BLaER1 treated with 17β-estradiol and CSF1 and Interleukin-3, amounts not matched to agents 10 nM and 100 nM (cell line): ENCODE data around the gene ARID5A.

Experiments
- H3K27ac ChIP-seq, 11 experiments: shearing (Covaris generic); formaldehyde crosslinking; 2 replicates each; pipeline ENCODE4 v1.8.1; 2022
- H3K27me3 ChIP-seq, 11 experiments: shearing (Covaris generic); formaldehyde crosslinking; 2 replicates each; pipeline ENCODE4 v1.8.1; 2022
- H3K36me3 ChIP-seq, 11 experiments: shearing (Covaris generic); formaldehyde crosslinking; 2 replicates each; pipeline ENCODE4 v1.8.1; 2022
- H3K4me1 ChIP-seq, 10 experiments: shearing (Covaris generic); formaldehyde crosslinking; 2 replicates each; pipeline ENCODE4 v1.8.1; 2022
- H3K4me2 ChIP-seq, 11 experiments: shearing (Covaris generic); formaldehyde crosslinking; 2 replicates each; pipeline ENCODE4 v1.8.1; 2022
- H3K4me3 ChIP-seq, 10 experiments: shearing (Covaris generic); formaldehyde crosslinking; 2 replicates each; pipeline ENCODE4 v1.8.1; 2022
- H3K9ac ChIP-seq, 11 experiments: shearing (Covaris generic); formaldehyde crosslinking; 2 replicates each; pipeline ENCODE4 v1.8.1; 2022
- H3K9me3 ChIP-seq, 11 experiments: shearing (Covaris generic); formaldehyde crosslinking; replicated peaks in 1 of 11; 2 replicates each; pipeline ENCODE4 v1.8.1; 2022
- H4K20me1 ChIP-seq, 11 experiments: shearing (Covaris generic); formaldehyde crosslinking; 2 replicates each; pipeline ENCODE4 v1.8.1; 2022
- Cebpa-rat ChIP-seq, 11 experiments: shearing (Covaris generic); IDR thresholded peaks; 2 replicates each; pipeline ENCODE4 v1.8.1; 2022

The ARID5A gene

DNA sequence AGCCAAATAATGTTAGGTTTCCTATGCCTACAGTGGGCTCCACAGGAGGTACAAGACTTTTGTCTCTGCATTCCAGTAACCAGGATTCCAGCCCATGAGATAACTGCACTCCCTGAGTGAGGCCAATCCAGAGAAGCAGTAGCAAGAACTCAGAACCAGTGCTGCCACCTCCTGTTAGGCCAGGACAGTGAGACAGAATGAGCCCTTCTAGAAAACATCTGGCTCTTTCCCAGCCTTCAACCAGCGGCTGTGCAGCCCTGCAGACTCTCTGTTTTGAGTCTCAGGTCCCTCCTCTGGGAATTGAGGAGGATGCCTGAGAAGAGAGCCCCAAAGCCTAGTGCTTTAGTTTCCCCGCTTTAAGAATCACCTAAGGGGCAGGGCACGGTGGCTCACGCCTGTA, 44.2 kb downstream of the ARID5A start:
- H3K27me3 ChIP-seq, result no peaks in the 10 kb centered on the region
- TF ChIP-seq Cebpa-rat (IDR thresholded peaks at IDR 0.05), result no peak
- no peak overlapping the region for H3K9ac ChIP-seq
- no peak overlapping the region for H3K4me2 ChIP-seq
- no peaks in the 10 kb centered on the region for H3K9me3 ChIP-seq
- H3K36me3 ChIP-seq, result peaks cover 0 to 25% (median 16%) of the 10 kb centered on the region in 11 experiments; a peak in 17 of 22 replicates
- no peak overlapping the region for H3K4me3 ChIP-seq
- no peaks in the 10 kb centered on the region for H4K20me1 ChIP-seq
- H3K4me1 ChIP-seq, result peaks cover 0 to 19% (median 5%) of the 10 kb centered on the region in 10 experiments; a peak in 9 of 20 replicates
- no peak overlapping the region for H3K27ac ChIP-seq

DNA sequence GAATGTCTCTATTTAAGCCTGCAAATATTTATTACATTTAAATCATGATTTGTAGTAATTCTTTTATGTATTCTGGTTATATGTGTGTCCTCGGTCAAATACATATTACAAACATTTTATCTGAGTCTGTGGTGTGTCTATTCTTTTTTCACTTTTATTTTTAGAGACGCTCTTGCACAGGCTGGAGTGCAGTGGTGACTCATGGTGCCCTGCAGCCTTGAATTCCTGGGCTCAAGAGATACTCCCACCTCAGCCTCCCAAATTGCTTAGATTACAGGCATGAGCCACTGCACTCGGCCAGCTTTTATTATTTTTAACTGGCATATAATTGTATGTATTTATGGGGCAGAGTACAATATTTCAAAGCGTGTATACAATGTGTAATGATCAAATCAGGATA, 47.5 kb downstream of the ARID5A start:
- Histone ChIP-seq H3K36me3 (peaks cover 0 to 49% (median 33%) of the 10 kb centered on the region in 11 experiments; a peak in 19 of 22 replicates), H3K27me3 (no peaks in the 10 kb centered on the region), H3K9ac (no peak overlapping the region), H4K20me1 (peaks cover 0 to 7% (median 0%) of the 10 kb centered on the region in 11 experiments; a peak in 2 of 22 replicates), H3K4me2 (no peak overlapping the region), H3K4me1 (peaks cover 0 to 11% (median 5%) of the 10 kb centered on the region in 10 experiments; a peak in 7 of 20 replicates), H3K4me3 (no peak overlapping the region), H3K27ac (no peak overlapping the region), H3K9me3 (no peaks in the 10 kb centered on the region)
- TF ChIP-seq Cebpa-rat (IDR thresholded peaks at IDR 0.05), result no peak

DNA sequence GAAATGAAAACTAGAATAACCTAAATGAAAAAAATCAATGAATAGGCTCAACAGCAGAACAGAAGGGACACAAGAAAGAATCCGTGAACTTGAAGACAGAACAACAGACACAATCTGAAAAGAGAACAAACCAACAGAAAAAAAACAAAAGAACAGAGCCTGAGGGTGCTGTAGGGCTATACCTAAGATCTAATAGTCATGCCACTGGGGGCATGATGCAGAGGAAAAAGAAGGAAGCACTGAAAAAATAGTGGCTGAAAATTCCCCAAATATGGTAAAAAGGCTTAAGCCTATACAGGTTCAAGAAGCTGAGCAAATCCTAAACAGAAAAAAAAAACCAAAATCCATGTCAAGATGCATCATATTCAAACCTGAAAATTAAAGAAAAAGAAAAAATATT, 51.3 kb downstream of the ARID5A start:
- H3K4me3 ChIP-seq, result no peak overlapping the region
- TF ChIP-seq Cebpa-rat (IDR thresholded peaks at IDR 0.05), result no peak
- peaks cover 0 to 11% (median 0%) of the 10 kb centered on the region in 10 experiments; a peak in 4 of 20 replicates for H3K4me1 ChIP-seq
- peaks cover 9 to 84% (median 50%) of the 10 kb centered on the region in 11 experiments for H3K36me3 ChIP-seq
- no peak overlapping the region for H3K27ac ChIP-seq
- peaks cover 0 to 3% (median 0%) of the 10 kb centered on the region in 11 experiments; a peak in 2 of 22 replicates for H3K9me3 ChIP-seq
- no peaks in the 10 kb centered on the region for H3K27me3 ChIP-seq
- peaks cover 0 to 10% (median 0%) of the 10 kb centered on the region in 11 experiments; a peak in 3 of 22 replicates for H4K20me1 ChIP-seq
- no peak overlapping the region for H3K9ac ChIP-seq
- peak overlapping the region in 1 of 11 experiments; percentile 6; a peak in 1 of 22 replicates for H3K4me2 ChIP-seq

DNA sequence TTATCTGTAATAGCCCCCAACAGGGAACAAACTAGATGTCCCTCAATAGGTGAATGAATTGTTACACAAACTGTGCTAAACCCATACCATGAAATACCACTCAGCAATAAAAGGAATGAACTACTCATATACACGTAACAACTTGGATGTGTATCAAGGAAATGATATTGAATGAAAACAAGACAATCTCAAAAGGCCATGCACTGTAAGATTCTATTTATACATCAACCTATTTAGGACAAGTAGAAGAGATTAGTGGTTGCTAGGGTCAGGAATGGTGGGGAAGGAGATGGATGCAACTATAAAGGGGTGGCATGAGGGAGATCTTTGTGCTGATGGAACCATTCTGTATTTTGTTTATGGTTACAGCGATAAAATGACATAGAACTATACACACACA, 54.5 kb downstream of the ARID5A start:
- peaks cover 0 to 11% (median 0%) of the 10 kb centered on the region in 10 experiments; a peak in 4 of 20 replicates for H3K4me1 ChIP-seq
- no peak overlapping the region for H3K4me2 ChIP-seq
- H3K36me3 ChIP-seq, result peaks cover 41 to 90% (median 64%) of the 10 kb centered on the region in 11 experiments
- H3K9me3 ChIP-seq, result peaks cover 0 to 5% (median 0%) of the 10 kb centered on the region in 11 experiments; a peak in 2 of 22 replicates
- H3K9ac ChIP-seq, result no peak overlapping the region
- peaks cover 0 to 25% (median 0%) of the 10 kb centered on the region in 11 experiments; a peak in 3 of 22 replicates for H4K20me1 ChIP-seq
- no peak overlapping the region for H3K4me3 ChIP-seq
- H3K27ac ChIP-seq, result no peak overlapping the region
- no peak for TF ChIP-seq Cebpa-rat (IDR thresholded peaks at IDR 0.05)
- H3K27me3 ChIP-seq, result no peaks in the 10 kb centered on the region

DNA sequence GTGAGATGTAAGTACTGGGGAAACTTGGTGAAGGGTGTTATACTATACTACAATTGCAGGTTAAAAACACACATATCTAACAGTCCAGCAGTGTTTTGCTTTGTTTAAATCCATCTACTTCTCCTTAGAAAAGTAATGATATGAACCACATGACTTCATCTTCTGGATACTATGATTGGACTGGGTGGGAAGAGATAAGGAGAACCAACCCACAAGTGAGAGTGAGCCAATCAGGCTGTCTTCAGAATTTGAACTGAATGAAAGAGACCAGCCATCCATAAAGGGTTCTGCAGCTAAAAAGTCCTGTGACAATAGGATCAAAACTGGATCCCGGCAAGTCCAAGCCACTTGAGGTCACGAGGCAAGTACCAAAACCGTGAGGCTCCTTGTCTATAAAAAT, 54.9 kb downstream of the ARID5A start:
- H4K20me1 ChIP-seq, result peaks cover 0 to 27% (median 3%) of the 10 kb centered on the region in 11 experiments; a peak in 6 of 22 replicates
- no peak overlapping the region for H3K4me3 ChIP-seq
- H3K4me2 ChIP-seq, result no peak overlapping the region
- H3K27me3 ChIP-seq, result no peaks in the 10 kb centered on the region
- no peak overlapping the region for H3K27ac ChIP-seq
- H3K36me3 ChIP-seq, result peaks cover 45 to 90% (median 66%) of the 10 kb centered on the region in 11 experiments
- TF ChIP-seq Cebpa-rat (IDR thresholded peaks at IDR 0.05), result no peak
- H3K4me1 ChIP-seq, result peaks cover 0 to 11% (median 0%) of the 10 kb centered on the region in 10 experiments; a peak in 4 of 20 replicates
- peaks cover 0 to 5% (median 0%) of the 10 kb centered on the region in 11 experiments; a peak in 2 of 22 replicates for H3K9me3 ChIP-seq
- H3K9ac ChIP-seq, result no peak overlapping the region

DNA sequence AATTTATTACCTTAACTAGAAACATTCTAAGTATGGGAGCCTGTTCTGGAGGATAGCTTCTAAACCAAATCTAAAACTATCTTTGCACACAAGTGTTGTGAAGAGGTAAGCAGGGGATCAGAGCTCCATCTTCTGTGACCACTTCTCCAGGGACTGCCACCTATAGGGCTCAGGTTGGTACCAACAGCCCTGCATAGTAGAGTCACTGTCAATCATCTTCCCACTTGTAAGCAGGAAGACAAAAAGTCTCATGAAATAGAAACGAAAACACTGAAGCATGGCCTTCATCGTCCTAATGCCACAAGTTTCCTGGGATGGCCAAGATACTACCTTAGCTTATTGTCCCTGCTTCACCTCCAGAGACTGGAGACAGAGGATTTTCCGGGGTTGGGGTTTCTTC, 57.7 kb downstream of the ARID5A start:
- H3K27me3 ChIP-seq, result no peaks in the 10 kb centered on the region
- H3K4me1 ChIP-seq, result no peaks in the 10 kb centered on the region
- peaks cover 73 to 99% (median 85%) of the 10 kb centered on the region in 11 experiments for H3K36me3 ChIP-seq
- no peak overlapping the region for H3K27ac ChIP-seq
- H3K9ac ChIP-seq, result no peak overlapping the region
- H3K4me2 ChIP-seq, result no peak overlapping the region
- TF ChIP-seq Cebpa-rat (IDR thresholded peaks at IDR 0.05), result no peak
- peaks cover 0 to 5% (median 0%) of the 10 kb centered on the region in 11 experiments; a peak in 2 of 22 replicates for H3K9me3 ChIP-seq
- H4K20me1 ChIP-seq, result peaks cover 0 to 27% (median 6%) of the 10 kb centered on the region in 11 experiments; a peak in 8 of 22 replicates
- H3K4me3 ChIP-seq, result no peak overlapping the region

DNA sequence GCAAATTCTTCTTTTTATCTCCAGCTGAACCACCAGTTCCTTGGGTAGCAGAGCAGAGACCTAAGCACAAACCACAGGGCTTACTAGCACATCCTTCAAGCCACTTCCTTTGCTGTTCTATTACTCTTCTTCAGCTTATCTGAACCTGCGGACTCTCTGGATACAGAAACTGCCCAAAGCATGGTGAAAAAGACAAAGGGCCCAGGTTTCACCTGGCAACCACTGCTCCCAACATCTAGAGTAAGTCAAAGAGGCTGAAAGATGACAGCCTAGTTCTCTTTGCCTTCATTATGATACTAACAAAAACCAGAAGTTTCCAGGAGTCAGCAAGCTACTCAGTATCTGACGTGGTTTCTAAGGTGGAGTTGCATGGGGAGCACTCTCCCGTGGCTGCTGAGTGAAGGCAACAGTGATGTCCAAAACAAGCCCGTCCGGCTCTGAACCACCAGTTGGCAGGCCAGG, 58.2 kb downstream of the ARID5A start:
- no peak for TF ChIP-seq Cebpa-rat (IDR thresholded peaks at IDR 0.05)
- H3K36me3 ChIP-seq, result peaks cover 77 to 99% (median 90%) of the 10 kb centered on the region in 11 experiments
- H3K9ac ChIP-seq, result no peak overlapping the region
- no peak overlapping the region for H3K4me2 ChIP-seq
- no peaks in the 10 kb centered on the region for H3K4me1 ChIP-seq
- H3K27me3 ChIP-seq, result no peaks in the 10 kb centered on the region
- no peak overlapping the region for H3K27ac ChIP-seq
- peaks cover 0 to 5% (median 0%) of the 10 kb centered on the region in 11 experiments; a peak in 2 of 22 replicates for H3K9me3 ChIP-seq
- H4K20me1 ChIP-seq, result peaks cover 0 to 24% (median 6%) of the 10 kb centered on the region in 11 experiments; a peak in 8 of 22 replicates
- H3K4me3 ChIP-seq, result no peak overlapping the region

DNA sequence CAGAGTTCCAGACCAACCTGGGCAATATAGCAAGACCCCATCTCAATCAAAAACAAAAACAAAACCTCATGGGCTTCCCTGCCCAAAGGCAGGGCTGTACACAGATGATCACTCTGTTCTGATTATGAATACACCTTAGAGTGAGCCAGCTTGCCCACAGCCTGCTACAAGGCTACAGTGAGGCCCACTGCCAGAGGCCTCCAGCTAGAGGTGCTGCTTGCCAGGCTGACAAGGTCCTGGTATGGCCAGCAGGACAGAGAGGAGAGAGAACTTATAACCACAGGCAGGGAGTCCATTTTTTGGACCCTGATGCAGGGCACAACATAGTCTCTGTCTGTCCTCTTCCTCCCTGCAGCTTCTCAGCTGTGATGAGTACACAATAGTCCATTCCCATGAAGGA, 60.0 kb downstream of the ARID5A start:
- Histone ChIP-seq H3K4me1 (peaks cover 0 to 2% (median 0%) of the 10 kb centered on the region in 10 experiments; a peak in 4 of 20 replicates), H3K9ac (no peak overlapping the region), H3K27me3 (no peaks in the 10 kb centered on the region), H3K36me3 (peaks cover 96 to 100% (median 100%) of the 10 kb centered on the region in 11 experiments), H3K4me2 (no peak overlapping the region), H4K20me1 (peaks cover 0 to 22% (median 8%) of the 10 kb centered on the region in 11 experiments; a peak in 11 of 22 replicates), H3K9me3 (peaks cover 0 to 5% (median 0%) of the 10 kb centered on the region in 11 experiments; a peak in 2 of 22 replicates), H3K27ac (no peak overlapping the region), H3K4me3 (no peak overlapping the region)
- no peak for TF ChIP-seq Cebpa-rat (IDR thresholded peaks at IDR 0.05)

DNA sequence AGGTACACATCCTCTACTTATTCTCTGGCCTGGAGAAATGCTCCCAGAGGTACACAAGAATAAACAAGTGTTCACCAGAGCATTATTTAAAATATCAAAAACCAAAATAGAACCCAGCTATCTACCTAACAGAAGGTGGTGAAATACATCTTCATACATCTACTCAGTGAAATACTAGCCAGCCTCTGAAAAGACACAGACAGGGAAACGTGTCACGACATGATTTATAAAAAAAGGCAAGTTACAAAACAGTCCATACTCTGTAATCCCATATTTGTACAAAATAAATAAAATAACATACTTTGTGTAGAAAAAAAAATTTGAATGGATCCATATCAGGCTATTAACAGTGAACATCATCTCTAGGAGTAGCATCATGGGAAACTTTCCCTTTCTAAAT, 63.4 kb downstream of the ARID5A start:
- no peaks in the 10 kb centered on the region for H3K27me3 ChIP-seq
- no peak for TF ChIP-seq Cebpa-rat (IDR thresholded peaks at IDR 0.05)
- H3K4me2 ChIP-seq, result no peak overlapping the region
- H3K4me3 ChIP-seq, result no peak overlapping the region
- H3K9ac ChIP-seq, result no peak overlapping the region
- H3K36me3 ChIP-seq, result peaks cover 97 to 100% (median 100%) of the 10 kb centered on the region in 11 experiments
- H3K9me3 ChIP-seq, result no peaks in the 10 kb centered on the region
- peaks cover 0 to 33% (median 13%) of the 10 kb centered on the region in 11 experiments; a peak in 14 of 22 replicates for H4K20me1 ChIP-seq
- H3K27ac ChIP-seq, result no peak overlapping the region
- H3K4me1 ChIP-seq, result peaks cover 0 to 17% (median 5%) of the 10 kb centered on the region in 10 experiments; a peak in 8 of 20 replicates
